Measurements from ENCODE around the gene LRP1. TPM values are rescaled to one million over a fixed set of nuclear protein-coding genes. Genes with fewer than 3 reads are reported as not detected.

Gene LRP1
- total RNA-seq, 4 donors from 2014 or later = 185 to 292 (median 216) TPM

- WGBS, 2 donors (ENCODE audit: low coverage in 1 of 2) = 18 to 42% methylated on average over 3 to 4 of the region's 6 CpGs
- Histone ChIP-seq H3K4me1 (peaks cover 0 to 99% (median 27%) of the 10 kb centered on the region in 3 donors), H3K27ac (peak overlapping the region; percentile 5 to 100 (median 98)), H3K9me3 (no peaks in the 10 kb centered on the region), H3K27me3 (no peaks in the 10 kb centered on the region), H3K4me3 (peak overlapping the region in 1 of 2 donors; percentile 88), H3K36me3 (peaks cover 0 to 8% of the 10 kb centered on the region in 2 donors)
- no peak for ATAC-seq
- no peak for TF ChIP-seq POLR2AphosphoS5 (IDR thresholded peaks at IDR 0.05)
- TF ChIP-seq EP300 (IDR thresholded peaks at IDR 0.05) = no peak
- no peak for TF ChIP-seq CTCF (IDR thresholded peaks at IDR 0.05)
- no peak for TF ChIP-seq POLR2A (IDR thresholded peaks at IDR 0.05)
Observed at GRCh38 chr12:57133916-57134315, 5.6 kb downstream of the LRP1 start.

DNA sequence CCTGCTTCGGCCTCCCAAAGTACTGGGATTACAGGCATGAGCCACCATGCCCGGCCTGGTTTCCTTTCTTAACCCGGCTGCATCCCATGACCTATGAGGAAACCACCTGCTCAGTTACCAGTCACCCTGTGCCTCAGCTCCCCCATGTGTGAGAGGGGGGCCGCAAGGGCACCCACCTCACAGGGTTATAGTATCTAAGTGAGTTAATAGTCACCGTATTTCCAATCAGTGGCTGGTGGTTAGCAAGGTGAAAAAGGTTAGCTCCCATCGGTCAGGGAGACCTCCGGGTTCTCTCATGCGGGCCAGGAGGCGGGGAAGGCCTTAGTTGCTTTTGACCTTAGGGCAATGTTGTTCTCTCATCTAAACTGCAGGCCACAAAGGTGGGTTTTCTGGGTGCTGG, 6.7 kb downstream of the LRP1 start:
- Histone ChIP-seq H3K4me3 (no peak overlapping the region), H3K4me1 (peaks cover 0 to 99% (median 33%) of the 10 kb centered on the region in 3 donors), H3K36me3 (peaks cover 0 to 19% of the 10 kb centered on the region in 2 donors), H3K27ac (peak overlapping the region; percentile 14 to 99 (median 92)), H3K27me3 (no peaks in the 10 kb centered on the region), H3K9me3 (no peaks in the 10 kb centered on the region)
- TF ChIP-seq POLR2AphosphoS5 (IDR thresholded peaks at IDR 0.05) (no peak), POLR2A (IDR thresholded peaks at IDR 0.05) (no peak), EP300 (IDR thresholded peaks at IDR 0.05) (no peak), CTCF (IDR thresholded peaks at IDR 0.05) (no peak)
- no peak for ATAC-seq
- 46 to 77% methylated on average over 3 to 4 of the region's 9 CpGs for WGBS, 2 donors (ENCODE audit: low coverage in 1 of 2)

- Histone ChIP-seq H3K4me1 (peaks cover 0 to 98% (median 33%) of the 10 kb centered on the region in 3 donors), H3K4me3 (peak overlapping the region in 1 of 2 donors; percentile 33)
- 14 to 21% methylated on average over 4 to 8 of the region's 18 CpGs for WGBS, 2 donors (ENCODE audit: low coverage in 1 of 2)
Observed at GRCh38 chr12:57135527-57136326, 7.4 kb downstream of the LRP1 start.

GRCh38 chr12:57138526-57139272, 10.4 kb downstream of the LRP1 start:
- peak; percentile 82 for ATAC-seq
- H3K27ac ChIP-seq = peak overlapping the region in 3 of 4 donors; percentile 85 to 99 (median 98)
- peaks cover 0 to 56% of the 10 kb centered on the region in 2 donors for H3K36me3 ChIP-seq
- TF ChIP-seq POLR2AphosphoS5 (IDR thresholded peaks at IDR 0.05) = peak; percentile 30
- TF ChIP-seq CTCF (IDR thresholded peaks at IDR 0.05) = no peak
- TF ChIP-seq EP300 (IDR thresholded peaks at IDR 0.05) = no peak
- TF ChIP-seq POLR2A (IDR thresholded peaks at IDR 0.05) = no peak
- no peaks in the 10 kb centered on the region for H3K27me3 ChIP-seq
- 53 to 76% methylated on average over 3 to 7 of the region's 13 CpGs for WGBS, 2 donors (ENCODE audit: low coverage in 1 of 2)
- H3K4me3 ChIP-seq = no peak overlapping the region
- H3K9me3 ChIP-seq = no peaks in the 10 kb centered on the region
- peaks cover 0 to 98% (median 31%) of the 10 kb centered on the region in 3 donors for H3K4me1 ChIP-seq

More at GRCh38 chr12:57135527-57136326, 7.4 kb downstream of the LRP1 start:
- H3K27me3 ChIP-seq = no peaks in the 10 kb centered on the region
- peak overlapping the region in 3 of 4 donors; percentile 85 to 99 (median 98) for H3K27ac ChIP-seq
- TF ChIP-seq POLR2A (IDR thresholded peaks at IDR 0.05) (no peak), CTCF (IDR thresholded peaks at IDR 0.05) (no peak), POLR2AphosphoS5 (IDR thresholded peaks at IDR 0.05) (peak; percentile 24)
- ATAC-seq = peak; percentile 44
- H3K36me3 ChIP-seq = peaks cover 0 to 26% of the 10 kb centered on the region in 2 donors
- H3K9me3 ChIP-seq = no peaks in the 10 kb centered on the region

All from gastroesophageal sphincter (tissue), 4 donors.